HuH-7 (cell line): Measurements from ENCODE around the gene NFS1.
"Not testable (repeated sequence)": the region's sequence is repeated elsewhere in the genome, so short reads cannot be mapped to it uniquely, and the experiment has no call there.

ENCODE experiments used
- DNase-seq: peaks from one replicate; pipeline ENCODE4 v3.0.0; 2011; ENCODE audit warnings: low spot score

The NFS1 gene

DNA sequence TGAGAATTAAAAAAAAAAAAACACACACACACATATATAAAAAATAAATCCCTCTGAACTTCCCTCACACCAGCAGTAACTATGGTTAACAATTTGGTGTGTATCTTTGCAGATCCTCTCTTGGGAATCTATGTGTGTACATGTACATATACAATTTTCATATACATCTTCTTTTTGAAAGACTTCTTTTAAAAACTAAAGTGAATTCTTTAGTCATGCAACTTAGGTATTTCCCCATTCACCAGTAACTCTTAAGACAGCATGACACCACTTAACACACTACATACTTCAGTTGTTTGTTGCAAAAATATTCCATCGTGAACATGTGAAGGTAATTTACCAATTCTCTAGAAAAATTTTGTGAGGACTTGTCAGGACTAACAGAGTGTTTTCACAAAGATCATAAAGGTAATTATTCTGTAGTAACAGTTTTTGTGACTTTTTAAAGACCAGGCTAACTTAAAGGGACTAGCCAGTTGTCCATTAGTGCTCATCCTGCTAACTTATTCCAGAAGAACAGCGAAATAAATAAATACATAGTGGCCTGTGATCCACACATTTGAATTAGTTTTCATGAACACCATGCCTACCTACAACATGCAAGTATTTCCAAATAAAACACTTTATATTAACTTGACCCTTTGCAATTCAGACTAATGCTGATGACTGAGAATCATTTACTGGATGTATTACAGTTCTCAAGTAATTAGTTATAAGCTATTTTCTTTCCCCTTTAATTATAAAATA, 30.9 kb upstream of the NFS1 start:
- DNase-seq = no peak

DNA sequence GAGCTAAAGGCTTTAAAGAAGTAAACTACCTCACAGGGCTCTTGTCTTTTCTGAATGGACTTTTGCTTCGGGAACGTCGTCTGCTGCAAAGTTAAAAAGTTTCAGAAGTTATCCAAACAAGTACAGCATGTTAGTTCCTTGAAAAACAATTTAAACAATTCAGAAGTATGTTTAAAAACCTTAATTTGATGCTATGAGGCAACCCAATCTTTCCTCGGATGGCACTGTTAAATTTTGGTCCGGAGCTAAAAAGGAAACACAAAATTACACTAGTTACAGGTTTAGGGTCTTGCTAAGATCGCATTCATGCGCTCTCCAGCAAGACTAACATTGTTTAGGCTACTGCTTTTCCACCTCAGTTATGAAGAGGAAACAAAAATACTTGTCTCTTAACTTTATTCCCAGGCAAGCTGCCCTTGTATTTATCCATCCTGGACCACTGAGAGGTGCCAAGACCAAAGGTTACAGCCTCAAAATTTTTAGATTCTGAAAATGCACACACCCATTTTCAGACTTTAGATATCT, 30.2 kb upstream of the NFS1 start:
- DNase-seq = no peak

DNA sequence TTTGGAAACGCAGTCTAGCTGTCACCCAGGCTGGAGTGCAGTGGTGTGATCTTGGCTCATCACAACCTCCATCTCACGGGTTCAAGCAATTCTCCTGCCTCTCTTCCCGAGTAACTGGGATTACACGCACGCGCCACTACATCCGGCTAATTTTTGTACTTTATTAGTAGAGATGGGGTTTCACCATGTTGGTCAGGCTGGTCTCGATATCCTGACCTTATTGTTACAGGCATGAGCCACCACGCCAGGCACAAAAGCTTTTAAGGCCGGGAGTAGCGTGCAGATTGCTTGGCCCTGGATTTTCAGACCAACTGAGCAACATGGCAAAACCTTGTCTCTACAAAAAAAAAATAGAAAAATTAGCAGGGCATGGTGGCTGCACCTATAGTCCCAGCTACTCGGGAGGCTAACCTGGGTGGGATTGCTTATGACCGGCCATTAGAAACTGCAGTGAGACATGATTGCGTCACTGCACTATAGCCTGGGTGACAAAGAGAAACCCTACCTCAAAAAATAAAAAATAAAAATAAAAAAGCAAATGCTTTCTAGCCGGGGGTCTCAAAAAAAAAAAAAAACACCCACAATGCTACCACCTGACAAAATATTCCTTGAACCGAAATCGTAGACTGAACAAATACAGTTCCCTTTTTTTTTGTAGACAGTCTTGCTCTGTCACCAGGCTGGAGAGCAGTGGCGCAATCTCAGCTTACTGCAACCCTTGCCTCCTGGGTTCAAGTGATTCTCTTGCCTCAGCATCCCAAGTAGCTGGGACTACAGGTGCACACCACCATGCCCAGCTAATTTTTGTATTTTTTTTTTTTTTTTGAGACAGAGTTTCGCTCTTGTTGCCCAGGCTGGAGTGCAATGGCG, 27.9 kb upstream of the NFS1 start:
- no peak for DNase-seq

DNA sequence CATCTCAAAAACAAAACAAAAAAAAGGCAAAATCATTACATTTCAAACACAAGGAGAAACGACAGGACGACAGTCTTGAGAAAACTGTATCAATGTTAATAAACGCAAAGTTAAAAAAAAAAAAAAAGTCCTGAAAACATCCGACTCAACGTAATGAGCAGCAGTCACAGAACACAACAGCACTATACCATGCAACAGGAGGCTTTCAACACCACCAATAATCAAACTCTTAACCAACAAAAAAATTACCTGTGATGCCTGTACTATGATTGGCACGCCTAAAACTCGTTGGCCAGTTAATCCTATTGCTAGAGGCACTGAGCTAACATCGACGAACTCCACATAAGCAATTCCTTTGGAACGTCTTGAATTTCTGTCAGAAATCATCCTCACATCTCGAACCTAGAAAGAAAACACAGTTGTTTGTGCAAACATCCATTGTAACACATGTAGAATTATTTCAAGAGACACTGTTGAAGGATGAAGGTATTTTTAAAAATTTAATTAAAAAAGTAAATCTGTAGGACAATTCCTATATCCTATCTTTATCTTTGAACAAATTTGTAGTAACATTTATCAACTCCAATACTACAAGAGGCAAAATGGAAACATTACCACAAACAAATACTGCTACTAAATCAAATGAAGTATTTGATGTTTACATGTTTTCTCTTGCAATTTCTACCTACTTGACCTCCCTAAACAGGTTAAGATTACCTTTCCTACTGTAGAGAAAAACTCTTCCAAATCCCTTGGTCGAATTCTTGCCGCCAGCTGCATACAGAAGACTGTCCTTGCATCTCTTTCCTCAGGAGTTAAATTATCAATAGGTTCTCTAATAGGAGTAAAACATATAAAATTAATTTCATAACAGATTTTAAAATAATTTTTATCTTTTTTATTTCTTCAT, 25.4 kb upstream of the NFS1 start:
- DNase-seq = no peak

DNA sequence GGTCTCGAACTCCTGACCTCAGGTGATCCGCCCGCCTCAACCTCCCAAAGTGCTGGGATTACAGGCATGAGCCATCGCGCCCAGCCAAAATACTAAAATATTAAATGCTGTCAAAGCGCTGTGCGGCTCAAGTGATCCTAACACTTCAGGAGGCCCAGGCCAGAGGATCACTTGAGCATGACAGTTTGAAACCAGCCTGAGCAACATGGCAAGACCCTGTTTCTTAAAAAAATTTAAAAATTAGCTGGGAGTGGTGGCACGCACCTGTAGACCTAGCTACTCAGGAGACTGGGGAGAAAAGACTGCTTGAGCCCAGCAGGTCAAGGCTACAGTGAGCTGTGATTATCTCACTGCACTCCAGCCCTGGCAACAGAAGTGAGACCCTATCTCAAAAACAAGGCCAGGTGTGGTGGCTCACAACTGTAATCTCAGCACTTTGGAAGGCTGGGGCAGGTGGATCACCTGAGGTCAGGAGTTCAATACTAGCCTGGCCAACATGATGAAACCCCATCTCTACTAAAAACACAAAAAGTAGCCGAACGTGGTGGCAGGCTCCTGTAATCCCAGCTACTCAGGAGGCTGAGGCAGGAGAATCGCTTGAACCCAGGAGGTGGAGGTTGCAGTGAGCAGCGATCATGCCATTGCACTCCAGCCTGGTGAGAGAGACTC, 24.6 kb upstream of the NFS1 start:
- not testable (repeated sequence) for DNase-seq

DNA sequence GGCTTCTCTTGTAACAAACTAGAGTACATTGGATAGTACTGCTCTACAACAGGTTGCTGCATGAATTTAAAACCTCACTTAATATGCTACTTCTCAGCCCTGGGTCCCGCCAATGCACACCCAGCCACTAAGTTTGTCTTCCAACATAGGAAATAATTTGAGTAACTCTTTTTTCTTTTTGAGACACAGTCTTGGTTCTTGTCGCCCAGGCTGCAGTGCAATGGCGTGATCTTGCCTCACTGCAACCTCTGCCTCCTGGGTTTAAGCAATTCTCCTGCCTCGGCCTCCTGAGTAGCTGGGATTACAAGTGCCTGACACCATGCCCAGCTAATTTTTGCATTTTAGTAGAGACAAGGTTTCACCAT, 24.1 kb upstream of the NFS1 start:
- DNase-seq = not testable (repeated sequence)

DNA sequence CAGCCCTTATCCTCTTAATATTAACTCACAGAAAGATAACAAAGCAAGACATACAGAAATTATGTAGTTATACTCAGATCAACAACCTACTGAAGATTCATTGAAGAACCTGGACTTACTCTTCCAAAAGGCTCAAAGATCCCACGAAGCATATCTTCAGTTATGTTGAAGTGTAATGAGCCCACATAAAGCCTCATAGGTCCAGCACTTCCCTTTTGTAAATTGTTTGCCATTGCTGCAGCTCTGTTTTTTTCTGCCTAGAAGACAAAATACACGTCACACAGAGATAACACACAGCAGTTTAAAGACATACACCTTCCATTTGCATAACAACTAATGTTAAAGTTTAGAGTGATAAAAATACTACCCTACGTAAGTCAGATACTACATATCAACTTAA, 22.5 kb upstream of the NFS1 start:
- no peak for DNase-seq

DNA sequence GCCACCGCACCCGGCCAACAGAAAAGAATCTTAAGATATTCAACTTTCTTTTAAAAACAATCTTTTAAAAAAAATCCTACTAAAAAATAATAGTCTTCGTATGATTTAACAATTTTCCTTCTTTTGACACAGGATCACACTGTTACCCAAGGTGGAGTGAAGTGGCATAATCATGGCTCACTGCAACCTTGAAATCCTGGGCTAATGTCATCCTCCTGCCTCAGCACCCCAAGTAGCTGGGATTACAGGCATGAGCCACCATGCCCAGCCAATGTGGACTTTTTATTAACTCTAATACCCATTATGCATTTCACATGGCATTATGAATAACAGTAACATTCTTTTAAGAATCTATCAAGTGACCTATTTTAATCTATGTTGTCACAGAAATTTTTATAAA, 22.1 kb upstream of the NFS1 start:
- no peak for DNase-seq

DNA sequence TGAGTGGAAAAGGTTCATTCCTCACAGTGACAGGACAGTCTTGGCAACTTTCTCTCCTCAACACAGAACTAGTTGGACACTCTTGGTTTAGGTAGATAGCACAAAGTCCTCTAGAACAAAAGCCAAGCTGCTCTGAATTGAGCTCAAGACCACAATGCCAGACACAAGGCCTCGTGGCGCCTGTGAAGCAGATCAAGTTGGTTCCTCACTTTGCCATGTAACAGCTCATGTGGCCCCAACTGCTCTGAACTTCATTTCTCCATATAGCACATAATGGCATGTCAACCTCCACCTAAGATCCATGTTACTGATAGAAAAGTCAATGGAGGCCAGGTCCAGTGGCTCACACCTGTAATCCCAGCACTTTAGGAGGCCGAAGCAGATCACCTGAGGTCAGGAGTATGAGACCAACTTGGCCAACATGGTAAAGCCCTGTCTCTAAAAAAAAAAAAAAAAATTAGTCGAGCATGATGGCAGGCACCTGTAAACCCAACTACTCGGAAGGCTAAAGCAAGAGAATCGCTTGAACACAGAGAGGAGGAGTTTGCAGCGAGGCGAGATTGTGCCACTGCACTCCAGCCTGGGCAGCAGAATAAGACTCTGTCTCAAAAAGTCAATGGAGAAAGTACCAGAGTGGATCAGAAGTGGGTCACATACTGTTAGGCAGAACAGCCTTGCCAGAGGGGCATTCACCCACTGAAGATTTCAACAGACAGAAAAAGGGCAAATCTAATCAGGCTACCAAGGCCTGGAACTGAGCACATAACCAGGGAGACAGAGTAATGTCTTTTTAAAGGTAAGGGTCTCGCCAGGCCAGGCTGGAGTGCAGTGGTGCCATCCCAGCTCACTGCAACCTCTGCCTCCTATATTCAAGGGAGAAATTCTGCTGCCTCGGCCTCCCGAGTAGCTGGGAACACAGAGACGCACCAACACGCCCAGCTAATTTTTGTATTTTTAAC, 21.3 kb upstream of the NFS1 start:
- DNase-seq = no peak

DNA sequence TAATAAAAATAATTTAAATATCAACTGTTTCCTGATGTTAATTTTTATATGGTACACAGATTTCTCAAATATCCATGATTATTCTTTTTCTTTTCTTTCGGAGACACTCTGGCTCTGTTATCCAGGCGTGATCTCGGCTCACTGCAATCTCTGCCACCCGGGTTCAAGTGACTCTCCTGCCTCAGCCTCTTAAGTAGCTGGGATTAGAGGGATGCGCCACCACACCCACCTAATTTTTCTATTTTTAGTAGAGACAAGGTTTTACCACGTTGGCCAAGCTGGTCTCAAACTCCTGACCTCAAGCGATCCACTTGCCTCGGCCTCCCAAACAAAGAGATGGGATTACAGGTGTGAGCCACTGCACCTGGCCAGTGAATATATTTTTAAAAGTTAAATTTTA, 20.6 kb upstream of the NFS1 start:
- DNase-seq = no peak

DNA sequence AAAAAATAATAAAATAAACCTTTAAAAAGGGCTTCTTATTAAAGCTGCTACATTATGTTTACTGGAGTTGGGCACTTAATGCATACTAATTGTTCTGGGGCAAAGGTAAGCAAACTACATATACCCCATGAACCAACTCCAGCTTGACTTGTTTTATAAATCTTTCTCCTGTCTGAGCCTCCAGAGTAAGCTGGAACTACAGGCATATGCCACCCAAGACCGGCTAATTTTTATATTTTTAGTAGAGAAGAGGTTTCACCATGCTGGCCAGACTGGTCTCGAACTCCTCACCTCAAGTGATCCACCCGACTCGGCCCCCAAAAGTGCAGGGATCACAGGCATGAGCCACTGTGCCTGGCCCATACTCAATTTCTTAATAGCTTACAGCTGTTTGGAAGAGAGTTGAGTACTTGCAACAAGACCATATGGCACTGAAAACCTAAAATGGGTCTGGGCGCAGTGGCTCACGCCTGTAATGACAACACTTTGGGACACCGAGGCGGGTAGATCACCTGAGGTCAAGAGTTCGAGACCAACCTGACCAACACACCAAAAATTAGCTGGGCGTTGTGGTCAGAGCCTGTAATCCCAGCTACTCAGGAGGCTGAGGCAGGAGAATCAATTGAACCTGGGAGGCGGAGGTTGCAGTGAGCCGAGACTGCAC, 20.0 kb upstream of the NFS1 start:
- no peak for DNase-seq

DNA sequence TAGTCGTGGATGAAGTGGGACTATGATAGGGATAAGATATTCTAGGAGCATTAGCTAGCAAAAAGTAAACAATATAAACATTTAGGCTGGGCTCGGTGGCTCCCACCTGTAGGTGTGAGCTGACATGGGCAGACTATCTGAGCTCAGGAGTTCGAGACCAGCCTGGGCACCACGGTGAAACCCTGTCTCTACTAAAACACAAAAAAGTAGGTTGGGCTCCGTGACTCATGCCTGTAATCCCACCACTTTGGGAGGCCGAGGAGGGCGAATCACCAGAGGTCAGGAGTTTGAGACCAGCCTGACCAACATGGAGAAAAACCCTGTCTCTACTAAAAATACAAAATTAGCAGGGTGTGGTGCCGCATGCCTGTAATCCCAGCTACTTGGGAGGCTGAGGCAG, 19.2 kb upstream of the NFS1 start:
- not testable (repeated sequence) for DNase-seq

DNA sequence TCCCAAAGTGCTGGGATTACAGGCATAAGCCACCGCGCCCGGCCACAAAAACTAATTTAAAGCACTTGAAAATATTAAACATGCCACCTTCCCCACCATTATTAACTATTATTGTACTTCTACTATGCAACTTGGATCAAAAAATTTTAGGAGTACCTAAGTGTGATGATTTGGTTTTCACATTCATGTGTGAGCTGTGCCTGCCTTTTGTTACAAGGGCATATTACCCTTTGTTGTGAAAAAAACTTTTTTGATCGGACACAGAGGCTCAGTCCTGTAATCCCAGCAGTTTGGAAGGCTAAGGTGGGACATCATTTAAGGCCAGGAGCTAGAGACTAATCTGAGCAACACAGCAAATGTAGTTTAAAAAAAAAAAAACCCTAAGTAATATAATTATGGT, 17.2 kb upstream of the NFS1 start:
- no peak for DNase-seq

DNA sequence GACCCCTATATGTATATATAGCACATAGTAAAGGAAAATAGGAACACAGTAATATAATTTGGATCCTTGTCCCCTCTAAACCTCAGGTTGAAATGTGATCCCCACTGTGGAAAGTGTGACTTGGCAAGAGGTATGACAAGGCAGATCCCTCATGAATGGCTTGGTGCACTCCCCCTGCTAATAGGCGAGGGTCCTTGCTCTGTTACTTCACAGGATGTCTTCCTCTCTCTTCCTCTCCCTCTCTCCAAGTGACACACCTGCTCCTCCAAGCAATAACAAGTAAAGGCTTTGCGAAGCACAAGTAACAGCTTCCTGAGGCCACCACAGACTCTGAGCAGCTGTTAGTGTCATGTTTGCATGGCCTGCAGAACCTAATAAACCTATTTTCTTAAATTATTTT, 16.5 kb upstream of the NFS1 start:
- DNase-seq = no peak

DNA sequence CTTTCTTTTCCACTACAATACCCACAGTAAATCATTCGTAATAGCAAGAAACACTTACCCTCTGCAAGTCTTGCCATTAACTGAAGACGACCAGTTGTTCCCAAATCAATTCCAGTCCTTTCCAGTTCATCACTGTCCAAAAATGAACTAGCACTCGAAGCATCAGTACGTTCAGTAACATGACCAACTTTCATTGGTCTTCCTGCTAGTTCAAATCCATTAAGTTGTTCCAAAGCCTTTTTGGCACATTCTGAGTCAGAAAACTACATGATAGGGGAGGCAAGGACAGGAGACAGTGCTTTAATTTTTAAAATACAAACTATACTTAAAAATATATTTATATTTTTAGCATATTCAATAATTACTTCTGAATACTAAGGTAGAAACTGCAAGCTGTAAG, 15.0 kb upstream of the NFS1 start:
- no peak for DNase-seq

DNA sequence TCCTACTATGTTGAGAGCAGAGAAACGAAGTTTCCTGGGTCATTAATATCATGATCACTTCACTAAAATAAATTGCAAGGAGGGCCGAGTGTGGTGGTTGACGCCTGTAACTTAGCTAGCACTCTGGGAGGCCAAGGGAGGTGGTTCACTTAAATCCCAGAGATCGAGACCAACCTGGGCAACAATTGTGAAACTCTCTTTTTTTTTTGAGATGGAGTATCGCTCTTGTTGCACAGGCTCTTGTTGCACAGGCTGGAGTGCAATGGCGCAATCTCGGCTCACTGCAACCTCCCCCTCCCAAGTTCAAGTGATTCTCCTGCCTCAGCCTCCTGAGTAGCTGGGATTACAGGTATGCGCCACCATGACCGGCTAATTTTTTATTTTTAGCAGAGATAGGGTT, 14.0 kb upstream of the NFS1 start:
- not testable (repeated sequence) for DNase-seq

DNA sequence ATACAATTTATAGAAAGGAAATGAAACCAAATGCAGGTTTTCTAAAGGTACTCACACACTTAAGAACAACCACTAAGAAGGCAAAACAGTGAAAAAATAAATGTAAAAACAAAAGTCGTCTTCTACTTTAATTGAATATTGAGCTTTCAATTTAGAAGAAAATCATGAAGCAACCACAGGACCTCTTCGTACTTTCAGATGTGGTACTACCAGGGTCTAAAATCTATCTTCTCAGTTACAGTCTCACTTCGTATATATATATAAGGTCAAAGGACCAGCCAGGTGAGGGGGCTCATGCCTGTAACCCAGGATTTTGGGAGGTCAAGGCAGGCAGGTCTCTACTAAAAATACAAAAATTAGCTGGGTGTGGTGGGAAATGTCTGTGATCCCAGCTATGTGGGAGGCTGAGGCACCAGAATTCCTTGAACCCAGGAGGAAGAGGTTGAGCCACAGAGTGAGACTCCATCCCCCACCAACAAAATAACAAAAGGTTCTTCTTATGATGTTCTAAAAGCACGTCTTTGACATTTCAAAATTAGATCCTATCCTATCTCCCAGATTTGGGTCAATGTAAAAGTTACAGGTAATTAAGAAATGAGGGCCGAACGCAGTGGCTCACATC, 12.5 kb upstream of the NFS1 start:
- no peak for DNase-seq

DNA sequence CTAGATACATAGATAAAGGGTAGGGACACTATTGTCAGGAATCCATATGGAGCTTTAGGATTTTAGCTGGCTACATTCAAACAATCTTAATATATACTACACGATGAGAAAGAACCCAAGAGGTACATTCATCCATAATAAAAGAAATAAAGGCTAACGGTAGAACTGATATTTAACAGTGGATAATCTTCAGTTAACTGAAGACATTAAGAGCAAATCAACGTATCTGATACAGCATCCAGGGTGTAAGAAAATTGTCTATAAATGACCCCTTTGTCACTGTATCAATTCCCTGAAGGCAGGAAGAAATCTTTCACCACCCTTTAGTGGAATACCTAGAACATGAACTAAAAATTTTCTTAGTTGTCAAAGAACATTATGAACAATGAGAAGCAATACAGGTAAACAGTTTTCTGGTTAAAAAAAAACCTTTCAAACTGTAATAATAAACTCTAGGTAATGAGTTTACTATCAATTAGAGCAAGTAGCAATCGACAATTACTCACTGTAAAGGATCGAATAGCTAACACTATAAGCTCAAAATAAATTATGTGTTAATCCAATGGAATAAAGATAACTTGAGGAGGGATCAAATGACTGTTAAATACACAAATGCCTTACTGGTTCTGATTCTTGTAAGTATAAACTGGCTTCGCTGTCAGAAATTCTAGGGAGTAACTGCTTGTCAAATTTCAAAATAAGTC, 11.9 kb upstream of the NFS1 start:
- no peak for DNase-seq

DNA sequence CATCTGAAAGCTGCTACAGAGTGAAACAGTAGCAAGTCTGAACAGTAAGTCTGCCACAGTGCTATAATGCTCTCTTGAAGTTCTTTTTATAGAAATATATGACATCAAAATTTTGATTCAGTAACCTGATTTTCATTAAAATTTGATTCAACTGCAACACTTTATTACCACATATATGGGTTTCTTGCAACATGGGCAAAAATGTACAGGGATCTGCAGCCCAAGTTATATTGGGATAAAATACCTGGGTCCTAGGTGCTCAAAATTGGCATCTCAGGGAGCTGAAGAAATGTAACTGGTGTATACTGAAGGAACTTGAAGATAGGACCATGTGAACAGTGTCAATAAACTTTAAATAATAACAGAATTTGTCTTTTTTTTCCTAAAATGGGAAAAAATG, 10.9 kb upstream of the NFS1 start:
- DNase-seq = no peak
